ENCODE data around the gene TRAF3IP3.

DNA sequence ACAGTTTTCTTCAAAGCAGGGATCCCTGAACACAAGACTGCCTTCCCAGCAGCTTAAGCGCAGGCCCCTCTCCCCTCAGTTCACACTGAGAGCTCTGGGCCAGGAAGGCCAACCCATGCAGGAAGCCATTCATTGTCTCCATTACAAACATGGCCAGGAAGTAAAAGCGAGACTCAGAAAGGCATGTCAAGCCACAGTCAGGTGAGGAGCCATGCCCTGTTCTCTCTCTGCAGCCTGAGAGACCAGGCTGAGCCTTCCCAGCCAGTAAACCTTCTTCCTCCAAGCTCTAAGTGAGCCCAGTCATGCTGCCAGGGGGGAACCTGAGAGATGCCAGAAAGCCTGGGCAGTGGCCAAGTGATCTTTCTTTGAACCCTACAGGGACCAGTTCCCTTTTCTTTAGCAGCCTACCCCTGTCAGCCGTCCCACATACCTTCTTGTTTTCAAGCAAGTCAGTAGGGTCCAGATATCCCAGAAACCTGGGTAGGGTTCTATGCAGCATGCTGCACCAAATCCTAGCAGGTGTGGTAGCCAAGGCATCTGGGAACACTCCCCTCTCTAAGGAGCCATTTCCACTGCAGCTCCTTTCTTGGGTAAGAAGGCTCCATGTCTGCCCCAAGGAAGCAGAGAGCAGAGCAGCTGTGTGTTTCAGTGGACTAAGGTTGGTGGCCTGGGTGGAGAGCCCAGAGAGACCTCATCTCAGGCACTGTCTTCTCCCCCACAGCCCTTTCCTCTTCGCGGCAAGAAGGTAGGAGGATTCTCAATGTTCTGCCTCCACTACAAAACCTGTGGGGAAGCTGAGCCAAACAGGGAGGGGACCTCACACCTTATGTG lies 977 bp downstream of the TRAF3IP3 start:
- no peak for TF ChIP-seq CTCF (conservative IDR thresholded peaks at IDR 0.05 in 1 of 2, IDR thresholded peaks at IDR 0.05 in 1 of 2; ENCODE audit: low read depth in 1 of 2, low read length in 2 of 2)
- TF ChIP-seq EZH2 (IDR thresholded peaks at IDR 0.05; ENCODE audit: low read length, missing control alignments), result no peak

Data from fibroblast of lung (primary cell).